H4 (cell line): ENCODE results near the gene METTL27. TPM values are rescaled to one million over a fixed set of nuclear protein-coding genes. Genes with fewer than 3 reads are reported as not detected.
"Not testable (repeated sequence)": the region's sequence is repeated elsewhere in the genome, so short reads cannot be mapped to it uniquely, and the experiment has no call there.

ENCODE experiments used
- DNase-seq: peaks from one replicate; pipeline ENCODE4 v3.0.0-alpha.2; 2015; ENCODE audit warnings: low spot score
- total RNA-seq: library from RNA; depleted of rRNA; stranded (reverse); fragments of >200 nt; shearing (Covaris generic); gene quantifications from 2 replicates; pipeline ENCODE4 v1.2.3, GENCODE V29; 2014

The METTL27 gene
- total RNA-seq, 1 experiment from 2014 or later: 0.48 TPM

- DNase-seq: no peak
Measured at GRCh38 chr7:73839290-73839689, 3.0 kb downstream of the METTL27 start.

- DNase-seq: no peak
Measured at GRCh38 chr7:73838642-73839041, 3.7 kb downstream of the METTL27 start.

- DNase-seq: not testable (repeated sequence)
Measured at GRCh38 chr7:73837167-73837566, 5.1 kb downstream of the METTL27 start.

GRCh38 chr7:73834626-73835191, 7.6 kb downstream of the METTL27 start:
- DNase-seq: no peak

GRCh38 chr7:73833251-73833919, 8.9 kb downstream of the METTL27 start:
- no peak for DNase-seq

- no peak for DNase-seq
Measured at GRCh38 chr7:73832806-73833205, 9.5 kb downstream of the METTL27 start.

- no peak for DNase-seq
Measured at GRCh38 chr7:73831834-73832651, 10.3 kb downstream of the METTL27 start.

GRCh38 chr7:73831584-73831833, 10.8 kb downstream of the METTL27 start:
- no peak for DNase-seq

- DNase-seq: no peak
Measured at GRCh38 chr7:73830681-73831583, 11.4 kb downstream of the METTL27 start, which contains the start of gene CLDN4. Gene CLDN4, plus strand, starts transcription at chr7:73830996. Its CDS starts 206 bp downstream, at chr7:73831202.

- DNase-seq: no peak
Measured at GRCh38 chr7:73829921-73830680, 12.2 kb downstream of the METTL27 start.

GRCh38 chr7:73829505-73829904, 12.8 kb downstream of the METTL27 start:
- DNase-seq: no peak

GRCh38 chr7:73828972-73829371, 13.3 kb downstream of the METTL27 start:
- no peak for DNase-seq

- DNase-seq: peak; percentile 95
Measured at GRCh38 chr7:73828107-73828803, 14.1 kb downstream of the METTL27 start.

GRCh38 chr7:73827567-73828106, 14.7 kb downstream of the METTL27 start:
- peak; percentile 95 for DNase-seq

GRCh38 chr7:73824986-73825385, 17.3 kb downstream of the METTL27 start:
- DNase-seq: no peak

GRCh38 chr7:73823873-73824592, 18.3 kb downstream of the METTL27 start:
- no peak for DNase-seq

- no peak for DNase-seq
Measured at GRCh38 chr7:73823257-73823656, 19.1 kb downstream of the METTL27 start.

GRCh38 chr7:73822319-73823173, 19.8 kb downstream of the METTL27 start:
- DNase-seq: peak; percentile 94
